ENCODE measurements around the gene XPNPEP1. TPM values are rescaled to one million over a fixed set of nuclear protein-coding genes. Genes with fewer than 3 reads are reported as not detected.

The XPNPEP1 gene
- total RNA-seq, 1 donor from 2014 or later: 80.6 TPM

- peaks cover 2% of the 10 kb centered on the region for H3K27me3 Mint-ChIP-seq (ENCODE audit: low read depth)
- H3K27ac Mint-ChIP-seq (ENCODE audit: unreplicated experiment): no peak overlapping the region
- H3K36me3 Mint-ChIP-seq (ENCODE audit: low read depth): peaks cover 4% of the 10 kb centered on the region
- DNase-seq (ENCODE audit: low spot score): no peak
- no peaks in the 10 kb centered on the region for H3K9me3 Mint-ChIP-seq (ENCODE audit: low read depth)
- H3K4me1 Mint-ChIP-seq (ENCODE audit: low read depth): no peaks in the 10 kb centered on the region
- TF ChIP-seq CTCF (IDR thresholded peaks at IDR 0.05): no peak
- no peak overlapping the region for H3K4me3 Mint-ChIP-seq (ENCODE audit: unreplicated experiment)
Observed at GRCh38 chr10:109947111-109947920, 24.0 kb upstream of the XPNPEP1 start.

- no peaks in the 10 kb centered on the region for H3K4me1 Mint-ChIP-seq (ENCODE audit: low read depth)
- H3K9me3 Mint-ChIP-seq (ENCODE audit: low read depth): no peaks in the 10 kb centered on the region
- TF ChIP-seq CTCF (IDR thresholded peaks at IDR 0.05): no peak
- DNase-seq (ENCODE audit: low spot score): no peak
- peaks cover 4% of the 10 kb centered on the region for H3K36me3 Mint-ChIP-seq (ENCODE audit: low read depth)
- H3K27ac Mint-ChIP-seq (ENCODE audit: unreplicated experiment): no peak overlapping the region
- peaks cover 2% of the 10 kb centered on the region for H3K27me3 Mint-ChIP-seq (ENCODE audit: low read depth)
- H3K4me3 Mint-ChIP-seq (ENCODE audit: unreplicated experiment): no peak overlapping the region
Observed at GRCh38 chr10:109946680-109947079, 23.4 kb upstream of the XPNPEP1 start.

GRCh38 chr10:109945473-109946177 is 22.3 kb upstream of the XPNPEP1 start:
- Mint-ChIP-seq H3K27ac (ENCODE audit: unreplicated experiment) (no peak overlapping the region), H3K27me3 (ENCODE audit: low read depth) (peaks cover 2% of the 10 kb centered on the region), H3K9me3 (ENCODE audit: low read depth) (no peaks in the 10 kb centered on the region), H3K36me3 (ENCODE audit: low read depth) (peaks cover 4% of the 10 kb centered on the region), H3K4me3 (ENCODE audit: unreplicated experiment) (no peak overlapping the region), H3K4me1 (ENCODE audit: low read depth) (no peaks in the 10 kb centered on the region)
- TF ChIP-seq CTCF (IDR thresholded peaks at IDR 0.05): no peak
- no peak for DNase-seq (ENCODE audit: low spot score)

GRCh38 chr10:109944613-109945012 is 21.3 kb upstream of the XPNPEP1 start:
- peaks cover 1% of the 10 kb centered on the region for H3K4me1 Mint-ChIP-seq (ENCODE audit: low read depth)
- peaks cover 2% of the 10 kb centered on the region for H3K36me3 Mint-ChIP-seq (ENCODE audit: low read depth)

More at GRCh38 chr10:109944613-109945012, 21.3 kb upstream of the XPNPEP1 start:
- Mint-ChIP-seq H3K27me3 (ENCODE audit: low read depth) (peaks cover 2% of the 10 kb centered on the region), H3K4me3 (ENCODE audit: unreplicated experiment) (no peak overlapping the region), H3K9me3 (ENCODE audit: low read depth) (no peaks in the 10 kb centered on the region), H3K27ac (ENCODE audit: unreplicated experiment) (no peak overlapping the region)
- DNase-seq (ENCODE audit: low spot score): no peak
- no peak for TF ChIP-seq CTCF (IDR thresholded peaks at IDR 0.05)
